ENCODE results near the gene HIPK1.

Gene HIPK1

GRCh38 chr1:113913887-113914664 is 15.0 kb upstream of the HIPK1 start:
- DNase-seq, result no peak

- no peak for DNase-seq
These were observed 12.2 kb upstream of the HIPK1 start for GRCh38 chr1:113916974-113917373.

GRCh38 chr1:113917400-113918082 is 11.6 kb upstream of the HIPK1 start:
- no peak for DNase-seq

- DNase-seq, result no peak
These were observed 10.9 kb upstream of the HIPK1 start for GRCh38 chr1:113918243-113918642.

GRCh38 chr1:113922957-113923356 is 6.2 kb upstream of the HIPK1 start:
- DNase-seq, result no peak

GRCh38 chr1:113924473-113924872 is 4.7 kb upstream of the HIPK1 start:
- no peak for DNase-seq

GRCh38 chr1:113928187-113928930 is 765 bp upstream of the HIPK1 start:
- DNase-seq, result no peak

- peak; percentile 68 for DNase-seq
These were observed 800 bp downstream of the HIPK1 start for GRCh38 chr1:113929750-113930498.

- DNase-seq, result peak; percentile 49
These were observed 1.5 kb downstream of the HIPK1 start for GRCh38 chr1:113930499-113931161.

GRCh38 chr1:113931451-113931851 is 2.3 kb downstream of the HIPK1 start:
- DNase-seq, result no peak

GRCh38 chr1:113934006-113934405 is 4.9 kb downstream of the HIPK1 start:
- DNase-seq, result no peak

- DNase-seq, result no peak
These were observed 5.5 kb downstream of the HIPK1 start for GRCh38 chr1:113934511-113935055.

- DNase-seq, result no peak
These were observed 6.1 kb downstream of the HIPK1 start for GRCh38 chr1:113935176-113935575.

GRCh38 chr1:113935970-113936369 is 6.8 kb downstream of the HIPK1 start:
- DNase-seq, result no peak

- DNase-seq, result no peak
These were observed 8.0 kb downstream of the HIPK1 start for GRCh38 chr1:113937146-113937545.

GRCh38 chr1:113938192-113938591 is 9.1 kb downstream of the HIPK1 start:
- no peak for DNase-seq

GRCh38 chr1:113940365-113941244 is 11.5 kb downstream of the HIPK1 start:
- peak; percentile 48 for DNase-seq

GRCh38 chr1:113941245-113941559 is 12.1 kb downstream of the HIPK1 start:
- DNase-seq, result no peak

GRCh38 chr1:113942527-113942926 is 13.4 kb downstream of the HIPK1 start:
- no peak for DNase-seq

- no peak for DNase-seq
These were observed 14.1 kb downstream of the HIPK1 start for GRCh38 chr1:113943028-113943811.

Data from activated CD4-positive, CD25-positive, alpha-beta regulatory T cell treated with anti-CD3 and anti-CD28 coated beads, Interleukin-2, amount 50 U/mL, for 72 hours (primary cell).